Measurements from ENCODE around the gene VCAM1. TPM values are rescaled to one million over a fixed set of nuclear protein-coding genes. Genes with fewer than 3 reads are reported as not detected.

Gene VCAM1
- total RNA-seq, 6 experiments from 2014 or later: not detected

- DNase-seq: no peak
- no peaks in the 10 kb centered on the region for H3K36me3 Mint-ChIP-seq (ENCODE audit: low read depth)
- peaks cover 12% of the 10 kb centered on the region for H3K4me1 Mint-ChIP-seq (ENCODE audit: low read depth)
- H3K4me3 Mint-ChIP-seq: no peak overlapping the region
- H3K27ac Mint-ChIP-seq: no peak overlapping the region
- no peak for TF ChIP-seq CTCF (IDR thresholded peaks at IDR 0.05)
- H3K9me3 Mint-ChIP-seq: no peaks in the 10 kb centered on the region
- H3K27me3 Mint-ChIP-seq (ENCODE audit: insufficient read depth): peaks cover 6% of the 10 kb centered on the region; the same call in 1 of the 2 replicates
Measured at GRCh38 chr1:100717218-100717617, 2.3 kb upstream of the VCAM1 start.

- TF ChIP-seq CTCF (IDR thresholded peaks at IDR 0.05): no peak
- Mint-ChIP-seq H3K4me3 (no peak overlapping the region), H3K9me3 (no peaks in the 10 kb centered on the region), H3K27me3 (ENCODE audit: insufficient read depth) (peaks cover 3% of the 10 kb centered on the region; the same call in 1 of the 2 replicates), H3K27ac (no peak overlapping the region), H3K36me3 (ENCODE audit: low read depth) (no peaks in the 10 kb centered on the region), H3K4me1 (ENCODE audit: low read depth) (peaks cover 19% of the 10 kb centered on the region)
- no peak for DNase-seq
Measured at GRCh38 chr1:100718581-100718980, 961 bp upstream of the VCAM1 start.

- no peak for TF ChIP-seq CTCF (IDR thresholded peaks at IDR 0.05)
- Mint-ChIP-seq H3K4me1 (ENCODE audit: low read depth) (peaks cover 19% of the 10 kb centered on the region), H3K27me3 (ENCODE audit: insufficient read depth) (peaks cover 3% of the 10 kb centered on the region; the same call in 1 of the 2 replicates), H3K4me3 (no peak overlapping the region), H3K36me3 (ENCODE audit: low read depth) (no peaks in the 10 kb centered on the region), H3K9me3 (no peaks in the 10 kb centered on the region), H3K27ac (no peak overlapping the region)
- no peak for DNase-seq
Measured at GRCh38 chr1:100720101-100720500, 559 bp downstream of the VCAM1 start.

- Mint-ChIP-seq H3K27ac (no peak overlapping the region), H3K36me3 (ENCODE audit: low read depth) (no peaks in the 10 kb centered on the region), H3K27me3 (ENCODE audit: insufficient read depth) (peaks cover 3% of the 10 kb centered on the region; the same call in 1 of the 2 replicates), H3K4me3 (no peak overlapping the region), H3K9me3 (no peaks in the 10 kb centered on the region), H3K4me1 (ENCODE audit: low read depth) (peaks cover 19% of the 10 kb centered on the region)
- no peak for DNase-seq
- TF ChIP-seq CTCF (IDR thresholded peaks at IDR 0.05): no peak
Measured at GRCh38 chr1:100720751-100721150, 1.2 kb downstream of the VCAM1 start.

- peak overlapping the region; percentile 79 for H3K4me3 Mint-ChIP-seq
- peaks cover 19% of the 10 kb centered on the region for H3K4me1 Mint-ChIP-seq (ENCODE audit: low read depth)
- H3K27ac Mint-ChIP-seq: peak overlapping the region; percentile 64
- H3K27me3 Mint-ChIP-seq (ENCODE audit: insufficient read depth): peaks cover 6% of the 10 kb centered on the region
- peak; percentile 74 for DNase-seq
- no peaks in the 10 kb centered on the region for H3K9me3 Mint-ChIP-seq
- no peak for TF ChIP-seq CTCF (IDR thresholded peaks at IDR 0.05)
- H3K36me3 Mint-ChIP-seq (ENCODE audit: low read depth): no peaks in the 10 kb centered on the region
Measured at GRCh38 chr1:100721526-100722207, 2.1 kb downstream of the VCAM1 start.
